ENCODE results near the gene SNRNP200.

DNA sequence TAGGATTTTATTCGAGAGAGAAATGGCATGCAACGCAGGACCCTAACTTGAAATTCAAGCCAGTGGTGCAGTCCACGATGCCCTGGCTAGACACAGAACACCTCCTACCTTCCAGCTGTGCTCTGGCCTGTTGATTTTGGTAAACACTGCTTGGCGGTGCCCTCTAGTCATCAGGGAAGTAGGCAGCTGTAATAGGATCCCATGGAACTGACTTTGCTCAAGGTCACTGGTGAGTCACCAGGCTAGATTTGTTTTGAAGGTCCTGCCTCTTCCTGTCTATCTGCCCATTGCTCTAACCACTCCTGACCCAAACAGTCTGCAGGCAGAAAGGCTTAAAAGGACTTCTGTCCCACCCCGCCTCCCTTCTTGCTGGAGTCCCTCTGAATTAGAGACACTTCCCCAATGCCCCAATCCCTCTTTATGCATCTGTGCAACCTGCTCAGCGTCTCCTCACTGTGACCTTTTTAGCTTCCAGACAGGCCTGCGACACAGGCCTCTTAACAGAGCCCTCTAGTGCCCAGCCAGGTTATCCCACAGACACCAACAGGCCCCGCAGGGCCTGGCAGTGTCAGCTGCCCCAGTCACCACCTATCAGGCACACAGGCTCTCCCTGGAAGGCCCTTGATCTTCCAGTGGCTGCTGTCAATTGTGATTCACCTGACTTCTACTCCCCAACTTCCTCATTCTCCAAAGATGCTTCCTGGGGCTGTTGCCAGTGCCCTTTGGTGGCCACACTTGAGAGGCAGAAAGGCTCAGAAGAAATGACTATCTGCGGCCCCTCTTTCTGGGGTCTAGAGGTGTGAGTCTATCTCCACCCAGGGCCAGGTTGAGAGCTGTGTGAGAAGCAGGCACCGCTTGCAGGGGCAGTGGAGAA lies 44.7 kb downstream of the SNRNP200 start:
- TF ChIP-seq, protein P1, sequence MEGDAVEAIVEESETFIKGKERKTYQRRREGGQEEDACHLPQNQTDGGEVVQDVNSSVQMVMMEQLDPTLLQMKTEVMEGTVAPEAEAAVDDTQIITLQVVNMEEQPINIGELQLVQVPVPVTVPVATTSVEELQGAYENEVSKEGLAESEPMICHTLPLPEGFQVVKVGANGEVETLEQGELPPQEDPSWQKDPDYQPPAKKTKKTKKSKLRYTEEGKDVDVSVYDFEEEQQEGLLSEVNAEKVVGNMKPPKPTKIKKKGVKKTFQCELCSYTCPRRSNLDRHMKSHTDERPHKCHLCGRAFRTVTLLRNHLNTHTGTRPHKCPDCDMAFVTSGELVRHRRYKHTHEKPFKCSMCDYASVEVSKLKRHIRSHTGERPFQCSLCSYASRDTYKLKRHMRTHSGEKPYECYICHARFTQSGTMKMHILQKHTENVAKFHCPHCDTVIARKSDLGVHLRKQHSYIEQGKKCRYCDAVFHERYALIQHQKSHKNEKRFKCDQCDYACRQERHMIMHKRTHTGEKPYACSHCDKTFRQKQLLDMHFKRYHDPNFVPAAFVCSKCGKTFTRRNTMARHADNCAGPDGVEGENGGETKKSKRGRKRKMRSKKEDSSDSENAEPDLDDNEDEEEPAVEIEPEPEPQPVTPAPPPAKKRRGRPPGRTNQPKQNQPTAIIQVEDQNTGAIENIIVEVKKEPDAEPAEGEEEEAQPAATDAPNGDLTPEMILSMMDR (IDR thresholded peaks at IDR 0.05): peak; percentile 29
- no peak for TF ChIP-seq EZH2 (IDR thresholded peaks at IDR 0.05; ENCODE audit: borderline replicate concordance, insufficient read depth, low read depth, low read length, poor library complexity, severe bottlenecking)
